Gastrocnemius medialis (tissue), 4 donors: ENCODE measurements around the gene CCDC112. TPM values are rescaled to one million over a fixed set of nuclear protein-coding genes. Genes with fewer than 3 reads are reported as not detected.

Source experiments
- ATAC-seq, 2 donors: fragments of 150-250 bp; one replicate each; pipeline ENCODE4 v1.9.1; 2016
- DNase-seq, 2 donors: peaks; one replicate each; pipeline ENCODE4 v3.0.0-alpha.2; 2019
- H3K27ac ChIP-seq, 4 donors: fragments of 200-600 bp; sonication (generic); 1 replicate in 1 of 4; 2 replicates in 3 of 4; pipeline ENCODE4 v1.5.1; 2016 to 2018; ENCODE audit warnings: mild to moderate bottlenecking in 2 of 4, moderate library complexity in 1 of 4
- H3K27me3 ChIP-seq, 3 donors: fragments of 200-600 bp; sonication (generic) in 2 of 3; 1 replicate in 1 of 3; 2 replicates in 2 of 3; pipeline versions ENCODE4 v1.5.1 to v1.6.0; 2016 to 2019; ENCODE audit warnings: mild to moderate bottlenecking in 1 of 3, moderate library complexity in 1 of 3
- H3K36me3 ChIP-seq, 2 donors: fragments of 200-600 bp; sonication (generic) in 1 of 2; one replicate each; pipeline ENCODE4 v1.5.1; 2017 to 2018
- H3K4me1 ChIP-seq, 2 donors: fragments of 200-600 bp; sonication (generic) in 1 of 2; one replicate each; pipeline ENCODE4 v1.5.1; 2016 to 2017; ENCODE audit warnings: mild to moderate bottlenecking in 2 of 2
- H3K4me3 ChIP-seq, 4 donors: fragments of 200-600 bp; sonication (generic) in 3 of 4; 1 replicate in 1 of 4; 2 replicates in 3 of 4; pipeline ENCODE4 v1.5.1; 2016 to 2019; ENCODE audit warnings: mild to moderate bottlenecking in 2 of 4
- H3K9me3 ChIP-seq, 3 donors: fragments of 200-600 bp; sonication (generic) in 2 of 3; 1 replicate in 1 of 3; 2 replicates in 2 of 3; pipeline ENCODE4 v1.5.1; 2016 to 2019
- POLR2A ChIP-seq, 2 donors: fragments of 450-650 bp; IDR thresholded peaks; one replicate each; pipeline ENCODE4 v1.6.1; 2017; ENCODE audit warnings: antibody characterized with exemption in 2 of 2, mild to moderate bottlenecking in 2 of 2, moderate library complexity in 2 of 2
- in situ Hi-C, 4 donors: fragments of 200-750 bp; cut with MboI; loops; one replicate each; pipeline versions ENCODE4 v1.15.0 to v1.8.0; 2017; ENCODE audit warnings: low sequenced_read_pairs in 4 of 4
- intact Hi-C: fragments of 100-400 bp; cut with DNase I; formaldehyde crosslinking; loops from one replicate; pipeline ENCODE4 v1.15.1; 2023; ENCODE audit warnings: low total_unique reads
- total RNA-seq, 4 donors: library from RNA; depleted of rRNA; stranded (reverse); fragments of >200 nt; gene quantifications; one replicate each; pipeline versions ENCODE4 v1.1.0 to v1.2.3, GENCODE V29; 2016
- TF ChIP-seq, protein P1 (sequence below), 5 experiments: fragments of 450-650 bp in 3 of 5; fragments of 200-600 bp in 2 of 5; sonication (generic) in 2 of 5; IDR thresholded peaks in 4 of 5; conservative IDR thresholded peaks in 1 of 5; 1 replicate in 4 of 5; 2 replicates in 1 of 5; pipeline ENCODE4 v1.5.1; 2016 to 2019; ENCODE audit warnings: antibody characterized with exemption in 5 of 5, mild to moderate bottlenecking in 3 of 5, moderate library complexity in 3 of 5

Gene CCDC112
- total RNA-seq, 4 donors from 2014 or later: 2.1 to 4.8 (median 3.8) TPM

DNA sequence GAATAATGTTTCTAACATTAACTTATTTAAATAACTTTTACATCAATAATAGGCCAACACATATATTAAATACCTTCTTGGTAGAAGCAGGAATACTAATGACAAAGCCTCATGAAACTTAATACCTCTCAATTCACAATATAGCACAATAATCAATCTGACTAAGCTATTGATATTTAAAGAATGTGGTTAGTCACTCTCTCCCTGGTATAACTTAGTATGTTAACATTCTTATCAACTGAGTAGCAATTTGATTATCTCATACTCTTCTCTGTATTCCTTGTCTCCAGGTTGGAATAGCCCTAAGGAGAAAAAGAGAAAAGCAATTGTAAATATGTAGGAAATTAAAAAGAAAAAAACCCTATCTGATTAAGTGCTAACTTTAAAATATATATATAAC, 28.8 kb downstream of the CCDC112 start:
- no peak for TF ChIP-seq POLR2A (IDR thresholded peaks at IDR 0.05)
- TF ChIP-seq, protein P1, sequence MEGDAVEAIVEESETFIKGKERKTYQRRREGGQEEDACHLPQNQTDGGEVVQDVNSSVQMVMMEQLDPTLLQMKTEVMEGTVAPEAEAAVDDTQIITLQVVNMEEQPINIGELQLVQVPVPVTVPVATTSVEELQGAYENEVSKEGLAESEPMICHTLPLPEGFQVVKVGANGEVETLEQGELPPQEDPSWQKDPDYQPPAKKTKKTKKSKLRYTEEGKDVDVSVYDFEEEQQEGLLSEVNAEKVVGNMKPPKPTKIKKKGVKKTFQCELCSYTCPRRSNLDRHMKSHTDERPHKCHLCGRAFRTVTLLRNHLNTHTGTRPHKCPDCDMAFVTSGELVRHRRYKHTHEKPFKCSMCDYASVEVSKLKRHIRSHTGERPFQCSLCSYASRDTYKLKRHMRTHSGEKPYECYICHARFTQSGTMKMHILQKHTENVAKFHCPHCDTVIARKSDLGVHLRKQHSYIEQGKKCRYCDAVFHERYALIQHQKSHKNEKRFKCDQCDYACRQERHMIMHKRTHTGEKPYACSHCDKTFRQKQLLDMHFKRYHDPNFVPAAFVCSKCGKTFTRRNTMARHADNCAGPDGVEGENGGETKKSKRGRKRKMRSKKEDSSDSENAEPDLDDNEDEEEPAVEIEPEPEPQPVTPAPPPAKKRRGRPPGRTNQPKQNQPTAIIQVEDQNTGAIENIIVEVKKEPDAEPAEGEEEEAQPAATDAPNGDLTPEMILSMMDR (IDR thresholded peaks at IDR 0.05 in 4 of 5, conservative IDR thresholded peaks at IDR 0.05 in 1 of 5): no peak
- ATAC-seq: no peak
- Histone ChIP-seq H3K9me3 (no peaks in the 10 kb centered on the region), H3K36me3 (no peaks in the 10 kb centered on the region), H3K27ac (no peak overlapping the region), H3K27me3 (no peaks in the 10 kb centered on the region), H3K4me3 (no peak overlapping the region), H3K4me1 (no peaks in the 10 kb centered on the region)
- no peak for DNase-seq
- in situ Hi-C loops (no loop called here), intact Hi-C loops (no loop called here)

DNA sequence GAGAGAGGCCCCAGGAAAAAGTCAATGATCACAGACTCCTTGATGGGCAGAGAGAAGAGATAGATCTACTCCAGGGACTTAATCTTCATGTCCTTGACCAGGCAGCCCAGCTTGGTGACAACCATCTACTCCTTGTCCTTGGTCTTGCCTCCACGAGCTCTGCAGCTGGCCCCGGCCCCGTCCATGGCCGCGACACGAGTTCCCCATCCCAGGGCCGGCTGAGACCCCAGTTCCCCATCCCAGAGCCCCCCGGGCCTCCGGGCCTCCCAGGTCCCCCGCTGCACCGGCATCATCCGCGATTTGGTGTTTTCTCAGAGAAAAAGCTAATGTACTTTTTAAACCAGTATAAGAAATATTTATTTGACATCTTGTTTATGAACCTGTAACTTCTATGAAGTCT, 31.2 kb downstream of the CCDC112 start:
- no peaks in the 10 kb centered on the region for H3K27me3 ChIP-seq
- TF ChIP-seq, protein P1 (IDR thresholded peaks at IDR 0.05 in 4 of 5, conservative IDR thresholded peaks at IDR 0.05 in 1 of 5): no peak
- TF ChIP-seq POLR2A (IDR thresholded peaks at IDR 0.05): no peak
- in situ Hi-C loops (no loop called here), intact Hi-C loops (no loop called here)
- ATAC-seq: no peak
- H3K27ac ChIP-seq: no peak overlapping the region
- no peak for DNase-seq
- no peaks in the 10 kb centered on the region for H3K9me3 ChIP-seq
- peaks cover 16 to 17% of the 10 kb centered on the region in 2 donors for H3K4me1 ChIP-seq
- no peaks in the 10 kb centered on the region for H3K36me3 ChIP-seq
- H3K4me3 ChIP-seq: no peak overlapping the region

DNA sequence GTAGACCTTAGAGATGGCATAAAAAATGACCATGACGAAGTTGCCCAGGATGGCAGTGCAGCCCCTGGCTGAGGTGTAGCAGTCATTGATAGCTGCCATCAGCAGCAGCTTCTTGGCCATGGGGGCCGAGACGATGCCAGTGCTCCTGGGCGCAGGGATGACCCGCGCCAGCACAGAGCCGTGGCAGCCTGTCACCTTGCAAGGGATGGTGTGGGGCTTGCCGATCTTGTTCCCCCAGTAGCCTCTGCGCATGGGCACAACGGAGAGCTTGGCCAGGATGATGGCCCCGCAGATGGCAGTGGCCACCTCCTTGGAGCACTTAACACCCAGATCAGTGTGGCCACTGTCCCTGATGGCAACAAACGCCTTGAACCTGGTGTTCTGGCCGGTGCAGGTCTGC, 31.7 kb downstream of the CCDC112 start:
- in situ Hi-C loops: no loop called here
- no peaks in the 10 kb centered on the region for H3K27me3 ChIP-seq
- peaks cover 17 to 18% of the 10 kb centered on the region in 2 donors for H3K4me1 ChIP-seq
- no peak for TF ChIP-seq POLR2A (IDR thresholded peaks at IDR 0.05)
- TF ChIP-seq, protein P1 (IDR thresholded peaks at IDR 0.05 in 4 of 5, conservative IDR thresholded peaks at IDR 0.05 in 1 of 5): no peak
- DNase-seq (no peak), ATAC-seq (no peak)
- H3K9me3 ChIP-seq: no peaks in the 10 kb centered on the region
- H3K4me3 ChIP-seq: no peak overlapping the region
- H3K36me3 ChIP-seq: no peaks in the 10 kb centered on the region
- H3K27ac ChIP-seq: no peak overlapping the region
- intact Hi-C loops: no loop called here

DNA sequence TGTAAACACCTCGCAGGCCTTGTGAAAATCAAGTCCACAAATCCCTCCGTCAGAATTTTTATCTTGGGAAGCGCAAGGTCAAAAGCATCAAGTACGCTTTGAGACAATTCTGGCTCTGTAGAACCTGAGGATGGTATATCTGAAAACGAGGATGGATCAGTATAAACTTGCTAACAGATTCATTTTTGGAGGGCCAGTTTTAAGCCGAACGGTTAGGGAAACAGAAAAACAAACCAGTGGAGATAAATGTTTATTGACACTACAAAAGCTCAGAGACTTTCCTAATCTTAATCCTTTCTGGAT, 33.4 kb downstream of the CCDC112 start:
- intact Hi-C loops (no loop called here), in situ Hi-C loops (no loop called here)
- no peaks in the 10 kb centered on the region for H3K9me3 ChIP-seq
- H3K4me1 ChIP-seq: peaks cover 17 to 18% of the 10 kb centered on the region in 2 donors
- no peaks in the 10 kb centered on the region for H3K36me3 ChIP-seq
- TF ChIP-seq, protein P1 (IDR thresholded peaks at IDR 0.05 in 4 of 5, conservative IDR thresholded peaks at IDR 0.05 in 1 of 5): no peak
- no peak for TF ChIP-seq POLR2A (IDR thresholded peaks at IDR 0.05)
- peak overlapping the region; percentile 76 to 88 (median 84) for H3K27ac ChIP-seq
- DNase-seq (no peak), ATAC-seq (peak in 1 of 2 donors; percentile 36)
- peak overlapping the region; percentile 61 to 100 (median 82) for H3K4me3 ChIP-seq
- no peaks in the 10 kb centered on the region for H3K27me3 ChIP-seq
